ENCODE data around the gene IL18R1. TPM values are rescaled to one million over a fixed set of nuclear protein-coding genes. Genes with fewer than 3 reads are reported as not detected.

The IL18R1 gene
- polyA plus RNA-seq, 1 experiment = 2.5 TPM

GRCh38 chr2:102313471-102313870 lies 42.1 kb upstream of the IL18R1 start:
- no peak overlapping the region for H3K27ac ChIP-seq (ENCODE audit: low read depth, low read length)
- CTCF ChIA-PET = no interaction called here

DNA sequence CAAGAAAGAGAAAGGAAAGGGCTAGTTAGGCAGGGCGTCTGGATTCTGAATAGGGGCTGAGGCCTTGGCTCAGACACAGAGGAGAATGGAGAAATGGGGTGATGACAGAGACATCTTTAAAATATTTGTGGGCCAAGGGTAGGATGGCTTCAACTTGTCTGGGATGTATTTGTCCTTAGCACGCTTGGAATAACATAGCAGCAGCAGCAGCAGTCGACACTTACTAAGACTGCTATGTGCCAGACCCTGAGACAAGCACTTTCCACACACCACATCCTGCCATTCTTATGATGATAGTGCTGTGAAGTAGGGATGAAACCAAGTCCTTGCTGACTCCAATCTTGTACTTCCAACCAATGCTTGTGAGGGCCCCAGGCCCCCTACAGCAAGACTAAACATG lies 41.6 kb upstream of the IL18R1 start:
- POLR2A ChIA-PET = no interaction called here
- H3K4me3 ChIP-seq (ENCODE audit: low read depth, low read length) = no peak overlapping the region
- CTCF ChIA-PET = no interaction called here
- no peak overlapping the region for H3K27ac ChIP-seq (ENCODE audit: low read depth, low read length)
- no peak for TF ChIP-seq CTCF (IDR thresholded peaks at IDR 0.05; ENCODE audit: low read depth, low read length)
- no peak for DNase-seq (ENCODE audit: low read depth, low spot score)
- no peaks in the 10 kb centered on the region for H3K27me3 ChIP-seq (ENCODE audit: control insufficient read depth, insufficient read depth, low read length)
- no peaks in the 10 kb centered on the region for H3K9me3 ChIP-seq (ENCODE audit: control insufficient read depth, insufficient read depth, low read length)

More at GRCh38 chr2:102313471-102313870, 42.1 kb upstream of the IL18R1 start:
- H3K4me3 ChIP-seq (ENCODE audit: low read depth, low read length) = no peak overlapping the region
- no peaks in the 10 kb centered on the region for H3K9me3 ChIP-seq (ENCODE audit: control insufficient read depth, insufficient read depth, low read length)
- POLR2A ChIA-PET = no interaction called here
- no peaks in the 10 kb centered on the region for H3K27me3 ChIP-seq (ENCODE audit: control insufficient read depth, insufficient read depth, low read length)
- DNase-seq (ENCODE audit: low read depth, low spot score) = no peak
- TF ChIP-seq CTCF (IDR thresholded peaks at IDR 0.05; ENCODE audit: low read depth, low read length) = no peak

DNA sequence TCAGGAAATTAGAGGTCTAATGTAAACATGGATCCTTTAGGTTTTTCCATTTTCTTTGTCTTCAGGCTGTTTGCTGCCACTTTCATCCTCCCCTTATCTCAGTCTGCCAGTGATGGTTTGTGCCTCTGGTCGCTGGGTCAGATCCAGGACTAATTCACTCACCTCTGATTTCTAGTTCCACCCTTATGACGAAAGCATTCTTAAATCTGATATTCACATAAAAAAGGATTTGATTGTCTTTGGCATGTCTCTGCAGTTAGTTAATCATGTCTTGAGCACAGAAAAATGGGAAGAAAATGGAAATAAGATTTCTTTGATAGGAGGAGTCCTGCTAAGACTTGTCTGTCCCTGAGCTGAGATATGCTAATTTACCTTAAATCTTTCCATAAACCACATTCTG lies 39.7 kb upstream of the IL18R1 start:
- no peak for DNase-seq (ENCODE audit: low read depth, low spot score)
- no peaks in the 10 kb centered on the region for H3K9me3 ChIP-seq (ENCODE audit: control insufficient read depth, insufficient read depth, low read length)
- TF ChIP-seq CTCF (IDR thresholded peaks at IDR 0.05; ENCODE audit: low read depth, low read length) = no peak
- POLR2A ChIA-PET = no interaction called here
- no peak overlapping the region for H3K4me3 ChIP-seq (ENCODE audit: low read depth, low read length)
- no peaks in the 10 kb centered on the region for H3K27me3 ChIP-seq (ENCODE audit: control insufficient read depth, insufficient read depth, low read length)
- H3K27ac ChIP-seq (ENCODE audit: low read depth, low read length) = no peak overlapping the region
- CTCF ChIA-PET = interaction anchor here (0.8 to 1.7 kb wide), 2 partner anchors 62 to 76 kb away, joined by 3 to 4 read pairs; no protein-coding TSS in a partner anchor

GRCh38 chr2:102317715-102318114 lies 37.9 kb upstream of the IL18R1 start:
- no peaks in the 10 kb centered on the region for H3K27me3 ChIP-seq (ENCODE audit: control insufficient read depth, insufficient read depth, low read length)
- CTCF ChIA-PET = no interaction called here
- POLR2A ChIA-PET = no interaction called here

GRCh38 chr2:102318437-102318836 lies 37.2 kb upstream of the IL18R1 start:
- H3K9me3 ChIP-seq (ENCODE audit: control insufficient read depth, insufficient read depth, low read length) = no peaks in the 10 kb centered on the region
- no peak overlapping the region for H3K4me3 ChIP-seq (ENCODE audit: low read depth, low read length)
- no peak for DNase-seq (ENCODE audit: low read depth, low spot score)
- POLR2A ChIA-PET = no interaction called here
- H3K27ac ChIP-seq (ENCODE audit: low read depth, low read length) = no peak overlapping the region
- CTCF ChIA-PET = no interaction called here
- no peaks in the 10 kb centered on the region for H3K27me3 ChIP-seq (ENCODE audit: control insufficient read depth, insufficient read depth, low read length)
- no peak for TF ChIP-seq CTCF (IDR thresholded peaks at IDR 0.05; ENCODE audit: low read depth, low read length)

More at GRCh38 chr2:102317715-102318114, 37.9 kb upstream of the IL18R1 start:
- Histone ChIP-seq H3K4me3 (ENCODE audit: low read depth, low read length) (no peak overlapping the region), H3K27ac (ENCODE audit: low read depth, low read length) (no peak overlapping the region), H3K9me3 (ENCODE audit: control insufficient read depth, insufficient read depth, low read length) (no peaks in the 10 kb centered on the region)
- no peak for DNase-seq (ENCODE audit: low read depth, low spot score)
- TF ChIP-seq CTCF (IDR thresholded peaks at IDR 0.05; ENCODE audit: low read depth, low read length) = no peak
